ENCODE results near the gene CPB2. TPM values are rescaled to one million over a fixed set of nuclear protein-coding genes. Genes with fewer than 3 reads are reported as not detected.

CPB2 gene
- polyA plus RNA-seq, 1 donor (not counting 4 experiments of a cell fraction or from before 2014, with no cell fraction given): 0.26 TPM

GRCh38 chr13:46035066-46035465, 69.8 kb downstream of the CPB2 start:
- Histone ChIP-seq H4K20me1 (ENCODE audit: control insufficient read depth, extremely low read depth, insufficient read depth, low read length) (no peaks in the 10 kb centered on the region), H3K79me2 (ENCODE audit: control insufficient read depth, insufficient read depth, low read length) (peaks cover 33% of the 10 kb centered on the region), H3K9me1 (ENCODE audit: control insufficient read depth, extremely low read depth, insufficient read depth, low read length) (no peaks in the 10 kb centered on the region), H2AFZ (ENCODE audit: control insufficient read depth, low read length) (no peak overlapping the region), H3K27me3 (ENCODE audit: control insufficient read depth, extremely low read depth, insufficient read depth, low read length) (no peaks in the 10 kb centered on the region), H3K4me3 (ENCODE audit: control insufficient read depth in 2 of 3, extremely low read depth in 1 of 3, insufficient read depth in 2 of 3, low read depth in 1 of 3, low read length in 3 of 3) (no peak overlapping the region), H3K9me3 (ENCODE audit: control insufficient read depth, low read depth, low read length) (no peaks in the 10 kb centered on the region), H3K36me3 (ENCODE audit: control insufficient read depth in 2 of 2, extremely low read depth in 1 of 2, insufficient read depth in 2 of 2, low read length in 2 of 2) (no peaks in the 10 kb centered on the region), H3K4me1 (ENCODE audit: control insufficient read depth, extremely low read depth, insufficient read depth, low read length) (no peaks in the 10 kb centered on the region), H3K4me2 (ENCODE audit: control insufficient read depth, extremely low read depth, insufficient read depth, low read depth, low read length) (no peak overlapping the region), H3K27ac (ENCODE audit: control insufficient read depth, insufficient read depth, low read length) (no peak overlapping the region), H3K9ac (ENCODE audit: control insufficient read depth, extremely low read depth, insufficient read depth, low read length) (no peak overlapping the region)
- dilution Hi-C loops (cut with MboI; ENCODE audit: extremely low pct_ligation_motif_present, low sequenced_read_pairs): no loop called here
- DNase-seq (ENCODE audit: low read depth, low spot score) (no peak), FAIRE-seq (no peak)
- TF ChIP-seq EZH2 (IDR thresholded peaks at IDR 0.05; ENCODE audit: low read length): no peak
- TF ChIP-seq, protein P1, sequence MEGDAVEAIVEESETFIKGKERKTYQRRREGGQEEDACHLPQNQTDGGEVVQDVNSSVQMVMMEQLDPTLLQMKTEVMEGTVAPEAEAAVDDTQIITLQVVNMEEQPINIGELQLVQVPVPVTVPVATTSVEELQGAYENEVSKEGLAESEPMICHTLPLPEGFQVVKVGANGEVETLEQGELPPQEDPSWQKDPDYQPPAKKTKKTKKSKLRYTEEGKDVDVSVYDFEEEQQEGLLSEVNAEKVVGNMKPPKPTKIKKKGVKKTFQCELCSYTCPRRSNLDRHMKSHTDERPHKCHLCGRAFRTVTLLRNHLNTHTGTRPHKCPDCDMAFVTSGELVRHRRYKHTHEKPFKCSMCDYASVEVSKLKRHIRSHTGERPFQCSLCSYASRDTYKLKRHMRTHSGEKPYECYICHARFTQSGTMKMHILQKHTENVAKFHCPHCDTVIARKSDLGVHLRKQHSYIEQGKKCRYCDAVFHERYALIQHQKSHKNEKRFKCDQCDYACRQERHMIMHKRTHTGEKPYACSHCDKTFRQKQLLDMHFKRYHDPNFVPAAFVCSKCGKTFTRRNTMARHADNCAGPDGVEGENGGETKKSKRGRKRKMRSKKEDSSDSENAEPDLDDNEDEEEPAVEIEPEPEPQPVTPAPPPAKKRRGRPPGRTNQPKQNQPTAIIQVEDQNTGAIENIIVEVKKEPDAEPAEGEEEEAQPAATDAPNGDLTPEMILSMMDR (optimal IDR thresholded peaks at IDR 0.05 in 1 of 3, IDR thresholded peaks at IDR 0.05 in 1 of 3, conservative IDR thresholded peaks at IDR 0.05 in 1 of 3; ENCODE audit: extremely low read depth in 1 of 3, insufficient read depth in 2 of 3, low read length in 3 of 3): no peak

GRCh38 chr13:46032341-46032740, 72.5 kb downstream of the CPB2 start:
- dilution Hi-C loops (cut with MboI; ENCODE audit: extremely low pct_ligation_motif_present, low sequenced_read_pairs): no loop called here
- Histone ChIP-seq H3K9me1 (ENCODE audit: control insufficient read depth, extremely low read depth, insufficient read depth, low read length) (no peaks in the 10 kb centered on the region), H3K36me3 (ENCODE audit: control insufficient read depth in 2 of 2, extremely low read depth in 1 of 2, insufficient read depth in 2 of 2, low read length in 2 of 2) (no peaks in the 10 kb centered on the region), H3K4me3 (ENCODE audit: control insufficient read depth in 2 of 3, extremely low read depth in 1 of 3, insufficient read depth in 2 of 3, low read depth in 1 of 3, low read length in 3 of 3) (no peak overlapping the region), H3K9ac (ENCODE audit: control insufficient read depth, extremely low read depth, insufficient read depth, low read length) (no peak overlapping the region), H3K9me3 (ENCODE audit: control insufficient read depth, low read depth, low read length) (no peaks in the 10 kb centered on the region), H3K4me1 (ENCODE audit: control insufficient read depth, extremely low read depth, insufficient read depth, low read length) (no peaks in the 10 kb centered on the region), H4K20me1 (ENCODE audit: control insufficient read depth, extremely low read depth, insufficient read depth, low read length) (no peaks in the 10 kb centered on the region), H3K4me2 (ENCODE audit: control insufficient read depth, extremely low read depth, insufficient read depth, low read depth, low read length) (no peak overlapping the region), H3K27me3 (ENCODE audit: control insufficient read depth, extremely low read depth, insufficient read depth, low read length) (no peaks in the 10 kb centered on the region), H3K27ac (ENCODE audit: control insufficient read depth, insufficient read depth, low read length) (no peak overlapping the region), H2AFZ (ENCODE audit: control insufficient read depth, low read length) (no peak overlapping the region), H3K79me2 (ENCODE audit: control insufficient read depth, insufficient read depth, low read length) (peaks cover 44% of the 10 kb centered on the region)
- TF ChIP-seq, protein P1 (optimal IDR thresholded peaks at IDR 0.05 in 1 of 3, IDR thresholded peaks at IDR 0.05 in 1 of 3, conservative IDR thresholded peaks at IDR 0.05 in 1 of 3; ENCODE audit: extremely low read depth in 1 of 3, insufficient read depth in 2 of 3, low read length in 3 of 3): no peak
- no peak for TF ChIP-seq EZH2 (IDR thresholded peaks at IDR 0.05; ENCODE audit: low read length)
- no peak for FAIRE-seq
- DNase-seq (ENCODE audit: low read depth, low spot score): no peak
